ENCODE measurements around the gene ZSWIM3.

The ZSWIM3 gene

GRCh38 chr20:45833030-45833882 lies 24.2 kb upstream of the ZSWIM3 start, which contains the start of gene SNX21:
Gene SNX21, plus strand, starts transcription at chr20:45833799. Its CDS starts 121 bp downstream, at chr20:45833920.
- no peak for FAIRE-seq

GRCh38 chr20:45833883-45834796 lies 23.3 kb upstream of the ZSWIM3 start:
- no peak for FAIRE-seq

GRCh38 chr20:45834797-45835161 lies 22.6 kb upstream of the ZSWIM3 start:
- FAIRE-seq: no peak

GRCh38 chr20:45835329-45835765 lies 22.1 kb upstream of the ZSWIM3 start:
- FAIRE-seq: no peak

- FAIRE-seq: no peak
These were observed 21.6 kb upstream of the ZSWIM3 start for GRCh38 chr20:45835825-45836224.

GRCh38 chr20:45836841-45837240 lies 20.6 kb upstream of the ZSWIM3 start:
- no peak for FAIRE-seq

- FAIRE-seq: no peak
These were observed 16.7 kb upstream of the ZSWIM3 start for GRCh38 chr20:45840700-45841198.

GRCh38 chr20:45841407-45842129 lies 15.8 kb upstream of the ZSWIM3 start:
- no peak for FAIRE-seq

- FAIRE-seq: no peak
These were observed 15.1 kb upstream of the ZSWIM3 start for GRCh38 chr20:45842169-45842812.

- no peak for FAIRE-seq
These were observed 13.9 kb upstream of the ZSWIM3 start for GRCh38 chr20:45843506-45843905.

GRCh38 chr20:45845452-45845851 lies 12.0 kb upstream of the ZSWIM3 start:
- FAIRE-seq: no peak

GRCh38 chr20:45848421-45848820 lies 9.0 kb upstream of the ZSWIM3 start:
- FAIRE-seq: no peak

- FAIRE-seq: no peak
These were observed 8.3 kb upstream of the ZSWIM3 start for GRCh38 chr20:45848969-45849582.

GRCh38 chr20:45850238-45850637 lies 7.2 kb upstream of the ZSWIM3 start:
- FAIRE-seq: no peak

GRCh38 chr20:45850926-45851325 lies 6.5 kb upstream of the ZSWIM3 start:
- no peak for FAIRE-seq

- no peak for FAIRE-seq
These were observed 5.9 kb upstream of the ZSWIM3 start for GRCh38 chr20:45851501-45851900.

GRCh38 chr20:45852326-45852725 lies 5.1 kb upstream of the ZSWIM3 start:
- FAIRE-seq: no peak

- FAIRE-seq: no peak
These were observed 3.9 kb upstream of the ZSWIM3 start for GRCh38 chr20:45853484-45853883.

- no peak for FAIRE-seq
These were observed 435 bp downstream of the ZSWIM3 start for GRCh38 chr20:45857882-45858216.

GRCh38 chr20:45859916-45860315 lies 2.5 kb downstream of the ZSWIM3 start:
- FAIRE-seq: no peak

- no peak for FAIRE-seq
These were observed 3.3 kb downstream of the ZSWIM3 start for GRCh38 chr20:45860560-45861220.
